ENCODE data around the gene RHBDD2.
"Not testable (repeated sequence)": the region's sequence is repeated elsewhere in the genome, so short reads cannot be mapped to it uniquely, and the experiment has no call there.

The RHBDD2 gene

GRCh38 chr7:75840029-75840428 is 38.8 kb upstream of the RHBDD2 start:
- ChIA-PET CTCF (interaction anchor here (0.7 kb wide), 1 partner anchor 77 kb away, joined by 5 read pairs; no protein-coding TSS in a partner anchor), POLR2A (no interaction called here)
- TF ChIP-seq ARNT (IDR thresholded peaks at IDR 0.05) (no peak), TARDBP (IDR thresholded peaks at IDR 0.05) (no peak), SP1 (IDR thresholded peaks at IDR 0.05) (no peak), BHLHE40 (IDR thresholded peaks at IDR 0.05; ENCODE audit: borderline replicate concordance) (no peak), FOXK2 (IDR thresholded peaks at IDR 0.05) (no peak), LEF1 (IDR thresholded peaks at IDR 0.05; ENCODE audit: borderline replicate concordance) (no peak), ELF4 (IDR thresholded peaks at IDR 0.05) (no peak), ZNF384 (IDR thresholded peaks at IDR 0.05) (no peak), L3MBTL2 (conservative IDR thresholded peaks at IDR 0.05) (no peak), FOXA1 (IDR thresholded peaks at IDR 0.05) (no peak), FOXM1 (IDR thresholded peaks at IDR 0.05; ENCODE audit: borderline replicate concordance) (no peak), SUZ12 (IDR thresholded peaks at IDR 0.05) (no peak), PKNOX1 (IDR thresholded peaks at IDR 0.05) (no peak), NFRKB (IDR thresholded peaks at IDR 0.05) (no peak), HDGF (IDR thresholded peaks at IDR 0.05; ENCODE audit: borderline replicate concordance) (no peak), CTBP1 (IDR thresholded peaks at IDR 0.05; ENCODE audit: borderline replicate concordance) (no peak)
- no peak for DNase-seq (ENCODE audit: extremely low spot score)

GRCh38 chr7:75842836-75843446 is 35.9 kb upstream of the RHBDD2 start:
- no peak for DNase-seq (ENCODE audit: extremely low spot score)
- CTCF ChIA-PET: no interaction called here
- POLR2A ChIA-PET: no interaction called here
- TF ChIP-seq TARDBP (IDR thresholded peaks at IDR 0.05) (no peak), HDGF (IDR thresholded peaks at IDR 0.05; ENCODE audit: borderline replicate concordance) (no peak), PKNOX1 (IDR thresholded peaks at IDR 0.05) (no peak), ARNT (IDR thresholded peaks at IDR 0.05) (no peak)

GRCh38 chr7:75843613-75844116 is 35.2 kb upstream of the RHBDD2 start:
- TF ChIP-seq PKNOX1 (IDR thresholded peaks at IDR 0.05) (no peak), ZNF384 (IDR thresholded peaks at IDR 0.05) (no peak), TARDBP (IDR thresholded peaks at IDR 0.05) (no peak)
- POLR2A ChIA-PET: no interaction called here
- no peak for DNase-seq (ENCODE audit: extremely low spot score)
- CTCF ChIA-PET: no interaction called here

- TF ChIP-seq ARNT (IDR thresholded peaks at IDR 0.05) (no peak), FOXA1 (IDR thresholded peaks at IDR 0.05) (no peak), L3MBTL2 (conservative IDR thresholded peaks at IDR 0.05) (no peak), BHLHE40 (IDR thresholded peaks at IDR 0.05; ENCODE audit: borderline replicate concordance) (no peak), HDGF (IDR thresholded peaks at IDR 0.05; ENCODE audit: borderline replicate concordance) (no peak), FOXM1 (IDR thresholded peaks at IDR 0.05; ENCODE audit: borderline replicate concordance) (no peak), CTBP1 (IDR thresholded peaks at IDR 0.05; ENCODE audit: borderline replicate concordance) (no peak), SUZ12 (IDR thresholded peaks at IDR 0.05) (no peak), ELF4 (IDR thresholded peaks at IDR 0.05) (no peak), ZNF384 (IDR thresholded peaks at IDR 0.05) (no peak), PKNOX1 (IDR thresholded peaks at IDR 0.05) (no peak), SP1 (IDR thresholded peaks at IDR 0.05) (no peak), LEF1 (IDR thresholded peaks at IDR 0.05; ENCODE audit: borderline replicate concordance) (no peak)
- ChIA-PET CTCF (no interaction called here), POLR2A (interaction anchor here (0.6 kb wide), 1 partner anchor 34 kb away, joined by 3 read pairs; the partner anchor contains the start of gene RHBDD2)
- no peak for DNase-seq (ENCODE audit: extremely low spot score)
Measured at GRCh38 chr7:75844158-75844557, 34.7 kb upstream of the RHBDD2 start.

GRCh38 chr7:75845132-75845531 is 33.7 kb upstream of the RHBDD2 start:
- DNase-seq (ENCODE audit: extremely low spot score); POLR2A ChIA-PET; CTCF ChIA-PET: not testable (repeated sequence)

GRCh38 chr7:75847707-75848106 is 31.1 kb upstream of the RHBDD2 start:
- DNase-seq (ENCODE audit: extremely low spot score): no peak
- ChIA-PET POLR2A (no interaction called here), CTCF (no interaction called here)
- no peak for TF ChIP-seq LEF1 (IDR thresholded peaks at IDR 0.05; ENCODE audit: borderline replicate concordance)
- TF ChIP-seq ZNF384 (IDR thresholded peaks at IDR 0.05): no peak
- no peak for TF ChIP-seq HDGF (IDR thresholded peaks at IDR 0.05; ENCODE audit: borderline replicate concordance)
- TF ChIP-seq L3MBTL2 (conservative IDR thresholded peaks at IDR 0.05): no peak
- no peak for TF ChIP-seq SP1 (IDR thresholded peaks at IDR 0.05)
- TF ChIP-seq ELF4 (IDR thresholded peaks at IDR 0.05): no peak
- no peak for TF ChIP-seq FOXK2 (IDR thresholded peaks at IDR 0.05)
- TF ChIP-seq ARNT (IDR thresholded peaks at IDR 0.05): no peak
- no peak for TF ChIP-seq FOXM1 (IDR thresholded peaks at IDR 0.05; ENCODE audit: borderline replicate concordance)
- no peak for TF ChIP-seq NFRKB (IDR thresholded peaks at IDR 0.05)
- TF ChIP-seq SUZ12 (IDR thresholded peaks at IDR 0.05): no peak
- no peak for TF ChIP-seq PKNOX1 (IDR thresholded peaks at IDR 0.05)
- no peak for TF ChIP-seq CTBP1 (IDR thresholded peaks at IDR 0.05; ENCODE audit: borderline replicate concordance)
- TF ChIP-seq TARDBP (IDR thresholded peaks at IDR 0.05): no peak
- TF ChIP-seq FOXA1 (IDR thresholded peaks at IDR 0.05): no peak
- TF ChIP-seq BHLHE40 (IDR thresholded peaks at IDR 0.05; ENCODE audit: borderline replicate concordance): no peak
